Epithelial cell of proximal tubule (primary cell): Measurements from ENCODE around the gene GAREM1. TPM values are rescaled to one million over a fixed set of nuclear protein-coding genes. Genes with fewer than 3 reads are reported as not detected.

Source experiments
- DNase-seq: peaks from one replicate; pipeline ENCODE4 v3.0.0-alpha.2; 2011; ENCODE audit warnings: low read depth
- H3K4me3 ChIP-seq: 2 replicates; pipeline ENCODE4 v1.5.1; 2011; ENCODE audit warnings: low read depth, mild to moderate bottlenecking, low read length
- total RNA-seq: library from RNA; depleted of rRNA; stranded (reverse); fragments of >200 nt; gene quantifications from 2 replicates; pipeline ENCODE4 v1.2.3, GENCODE V29; 2015
- TF ChIP-seq, protein P1 (sequence below): conservative IDR thresholded peaks from 2 replicates; pipeline ENCODE4 v1.5.1; 2012; ENCODE audit warnings: low read depth, mild to moderate bottlenecking, low read length

The GAREM1 gene
- total RNA-seq, 1 donor from 2014 or later = 3.1 TPM

DNA sequence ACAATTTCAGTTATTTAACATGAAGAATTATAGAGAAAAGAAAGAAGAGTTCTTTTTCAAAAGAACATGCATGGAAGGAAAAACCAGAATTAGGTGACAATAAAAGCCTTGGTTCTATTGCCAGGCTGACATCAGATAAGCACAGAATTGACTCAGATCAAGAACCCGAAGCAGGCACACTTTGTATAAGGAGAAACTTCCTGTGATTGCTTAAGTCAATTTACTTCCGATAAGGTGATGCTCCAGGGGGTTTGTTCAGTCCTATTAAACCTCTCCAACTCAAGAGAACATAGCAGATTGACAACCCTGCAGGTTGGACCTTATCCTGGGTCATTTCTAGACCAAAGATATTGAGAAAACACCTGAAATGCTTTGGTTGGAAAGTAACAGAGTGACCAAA lies 31.4 kb downstream of the GAREM1 start:
- DNase-seq = no peak
- TF ChIP-seq, protein P1, sequence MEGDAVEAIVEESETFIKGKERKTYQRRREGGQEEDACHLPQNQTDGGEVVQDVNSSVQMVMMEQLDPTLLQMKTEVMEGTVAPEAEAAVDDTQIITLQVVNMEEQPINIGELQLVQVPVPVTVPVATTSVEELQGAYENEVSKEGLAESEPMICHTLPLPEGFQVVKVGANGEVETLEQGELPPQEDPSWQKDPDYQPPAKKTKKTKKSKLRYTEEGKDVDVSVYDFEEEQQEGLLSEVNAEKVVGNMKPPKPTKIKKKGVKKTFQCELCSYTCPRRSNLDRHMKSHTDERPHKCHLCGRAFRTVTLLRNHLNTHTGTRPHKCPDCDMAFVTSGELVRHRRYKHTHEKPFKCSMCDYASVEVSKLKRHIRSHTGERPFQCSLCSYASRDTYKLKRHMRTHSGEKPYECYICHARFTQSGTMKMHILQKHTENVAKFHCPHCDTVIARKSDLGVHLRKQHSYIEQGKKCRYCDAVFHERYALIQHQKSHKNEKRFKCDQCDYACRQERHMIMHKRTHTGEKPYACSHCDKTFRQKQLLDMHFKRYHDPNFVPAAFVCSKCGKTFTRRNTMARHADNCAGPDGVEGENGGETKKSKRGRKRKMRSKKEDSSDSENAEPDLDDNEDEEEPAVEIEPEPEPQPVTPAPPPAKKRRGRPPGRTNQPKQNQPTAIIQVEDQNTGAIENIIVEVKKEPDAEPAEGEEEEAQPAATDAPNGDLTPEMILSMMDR = no peak
- no peak overlapping the region for H3K4me3 ChIP-seq

DNA sequence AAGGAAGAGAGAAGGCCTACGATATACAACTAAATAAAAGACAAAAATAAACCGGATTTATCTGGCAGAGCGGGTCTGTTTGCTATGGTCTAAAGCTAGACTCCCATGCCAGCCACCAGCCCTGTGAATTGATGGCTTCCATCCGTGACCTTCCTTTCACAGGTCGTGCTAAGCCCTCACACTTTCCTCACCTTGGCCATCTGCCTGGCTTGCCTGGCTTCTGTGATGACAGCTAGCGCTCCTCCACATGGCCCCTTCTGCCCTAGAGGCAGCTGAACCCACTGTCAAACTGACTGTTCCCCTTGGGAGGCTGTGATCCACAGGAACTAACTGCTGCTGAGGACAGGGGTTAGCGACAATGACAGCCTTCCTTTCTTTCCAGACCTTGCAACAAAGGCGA lies 32.5 kb downstream of the GAREM1 start:
- DNase-seq = no peak
- no peak overlapping the region for H3K4me3 ChIP-seq
- TF ChIP-seq, protein P1 = no peak

DNA sequence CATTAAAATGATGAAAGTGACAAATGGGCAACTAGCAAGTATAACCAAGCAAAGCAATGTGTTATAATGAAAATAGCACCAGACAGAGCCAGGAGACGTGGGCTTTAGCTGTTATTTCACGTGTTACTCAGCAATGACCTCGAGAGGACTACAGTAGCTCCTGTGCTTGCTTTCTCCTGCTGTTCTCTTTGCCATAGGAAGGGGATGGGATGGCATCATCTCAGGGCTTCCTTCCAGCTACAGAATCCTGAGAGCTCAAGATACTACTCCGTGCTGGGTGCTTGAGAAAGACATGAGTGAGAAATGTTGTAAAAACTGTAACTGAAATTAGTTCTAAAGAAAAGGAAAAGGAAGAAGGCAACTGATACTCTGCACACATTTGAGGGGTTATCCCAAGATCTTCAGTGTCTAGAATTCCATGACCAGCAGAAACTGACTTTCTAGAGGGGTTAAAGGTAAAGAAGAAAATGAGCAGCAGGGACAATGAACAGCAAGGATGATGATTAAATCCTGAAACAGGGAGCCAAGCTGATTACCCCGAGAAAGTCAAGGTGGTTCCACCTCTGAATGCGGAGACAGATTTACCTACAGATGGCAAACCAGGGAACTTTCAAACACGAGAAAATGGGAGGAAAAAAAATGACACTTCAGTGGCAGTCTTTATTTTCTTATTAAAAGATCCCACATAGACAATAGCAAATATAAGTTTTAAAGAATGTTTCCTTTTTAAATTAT lies 33.4 kb downstream of the GAREM1 start:
- DNase-seq = no peak
- H3K4me3 ChIP-seq = no peak overlapping the region
- TF ChIP-seq, protein P1 = no peak

DNA sequence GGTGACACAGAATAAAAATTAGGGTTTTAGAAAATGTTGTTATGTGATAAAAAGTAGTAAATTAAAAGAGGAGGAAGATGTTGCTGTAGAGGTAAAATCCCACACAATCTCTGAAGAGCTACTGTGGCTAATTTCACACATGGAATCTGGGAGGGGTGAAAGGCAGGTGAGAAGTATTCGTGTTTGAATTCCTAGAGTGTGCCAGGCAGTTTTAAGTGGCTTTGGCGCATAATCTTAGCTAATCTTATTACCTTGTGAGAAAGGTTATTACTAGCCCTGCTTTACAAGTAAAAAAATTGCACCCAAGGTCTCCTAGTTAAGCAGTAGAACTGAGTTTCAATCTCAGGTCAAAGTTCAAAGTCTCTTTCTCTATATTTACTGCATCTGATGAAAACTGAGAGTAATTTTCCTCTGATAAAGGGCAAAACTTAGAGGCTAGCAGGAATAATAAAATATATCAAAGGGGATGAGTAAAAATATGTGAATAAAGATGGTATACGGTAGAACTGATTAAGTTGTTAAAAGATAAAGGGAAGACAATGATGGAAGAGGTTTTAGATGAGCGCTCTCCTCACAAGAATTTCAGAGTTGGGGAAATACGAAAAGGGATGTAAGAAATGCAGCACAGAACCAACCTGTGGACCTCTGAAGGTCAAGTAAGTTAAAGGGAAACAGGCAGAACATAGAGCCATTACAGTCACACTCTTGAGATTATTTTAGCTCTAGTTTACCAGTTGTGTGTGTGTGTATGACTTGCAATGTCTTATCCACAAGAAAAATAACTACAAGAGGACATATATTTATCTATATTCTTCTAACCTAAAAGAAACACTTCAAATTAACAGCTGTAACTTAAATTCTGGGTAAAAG lies 34.8 kb downstream of the GAREM1 start:
- no peak for DNase-seq
- TF ChIP-seq, protein P1 = no peak
- H3K4me3 ChIP-seq = no peak overlapping the region

DNA sequence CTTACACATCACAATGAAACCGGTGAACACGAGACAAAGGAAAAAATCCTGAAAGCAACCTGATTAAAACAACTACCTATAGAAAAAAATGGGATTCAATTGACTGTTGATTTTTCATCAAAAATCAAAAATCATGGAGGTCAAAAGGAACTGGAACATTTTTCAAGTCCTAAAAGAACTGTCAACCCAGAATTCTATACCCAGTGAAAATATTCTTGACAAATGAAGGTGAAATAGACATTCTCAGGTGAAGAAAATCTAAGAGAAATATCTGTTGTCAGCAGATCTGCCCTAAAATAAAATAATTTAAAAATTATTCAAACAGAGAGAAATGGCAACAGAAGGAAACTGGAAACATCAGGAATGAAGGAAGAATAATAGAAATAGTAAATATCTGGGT lies 38.9 kb downstream of the GAREM1 start:
- TF ChIP-seq, protein P1 = no peak
- no peak overlapping the region for H3K4me3 ChIP-seq
- DNase-seq = no peak

DNA sequence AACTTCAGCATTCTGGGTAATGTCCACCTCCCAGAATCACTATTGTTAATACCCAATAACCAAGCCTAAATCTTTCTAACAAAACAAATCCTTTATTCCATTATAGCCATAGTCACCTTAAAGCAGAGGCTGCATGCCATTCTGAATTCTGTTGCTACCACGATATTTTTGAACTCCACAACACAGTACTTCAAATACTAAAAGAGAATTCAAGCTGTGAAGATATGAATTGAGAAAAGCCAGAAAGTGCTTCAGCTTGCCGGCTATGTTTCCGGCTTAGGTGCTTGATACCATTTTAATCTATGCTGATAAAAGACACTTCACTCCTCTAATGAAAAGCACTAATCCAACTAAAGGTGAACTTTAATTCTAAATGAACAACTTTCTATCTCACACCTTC lies 41.3 kb downstream of the GAREM1 start:
- TF ChIP-seq, protein P1 = no peak
- no peak overlapping the region for H3K4me3 ChIP-seq
- no peak for DNase-seq
